HEK293 (cell line): ENCODE measurements around the gene CITED4.

Experiments used
- CTCF ChIA-PET: fragments of 350-600 bp; formaldehyde crosslinking; extraction: SDS; loops from one replicate; lab custom pipeline; 2021; ENCODE audit warnings: antibody characterized with exemption; lab: Yijun Ruan, JAX
- POLR2A ChIA-PET: fragments of 300-600 bp; formaldehyde crosslinking; extraction: SDS; loops from one replicate; lab custom pipeline; 2020; ENCODE audit warnings: antibody characterized with exemption, inconsistent platforms; lab: Yijun Ruan, JAX
- H3K27ac ChIP-seq: fragments of 200-500 bp; sonication (Bioruptor generic); 2 replicates; pipeline ENCODE4 v1.5.1; 2014; ENCODE audit warnings: low read depth, low read length, control low read depth, inconsistent platforms; ENCODE audit errors: extremely low read depth
- H3K36me3 ChIP-seq, 2 experiments: fragments of 200-500 bp in 1 of 2; sonication (Bioruptor generic) in 1 of 2; 1 replicate in 1 of 2; 2 replicates in 1 of 2; pipeline ENCODE4 v1.5.1; 2014 to 2017; ENCODE audit warnings: inconsistent platforms in 2 of 2, low read length in 2 of 2; ENCODE audit not compliant: control insufficient read depth in 2 of 2, insufficient read depth in 1 of 2
- H3K4me1 ChIP-seq: fragments of 200-500 bp; sonication (Bioruptor generic); 2 replicates; pipeline ENCODE4 v1.5.1; 2014; ENCODE audit warnings: mild to moderate bottlenecking, low read length, inconsistent platforms; ENCODE audit not compliant: control insufficient read depth, insufficient read depth
- H3K4me3 ChIP-seq: 2 replicates; pipeline ENCODE4 v1.5.1; 2011; ENCODE audit warnings: low read depth, mild to moderate bottlenecking, control low read depth, low read length, moderate library complexity
- H3K9me3 ChIP-seq: fragments of 200-500 bp; sonication (Bioruptor generic); 2 replicates; pipeline ENCODE4 v1.5.1; 2014; ENCODE audit warnings: low read depth, low read length, inconsistent platforms; ENCODE audit not compliant: control insufficient read depth, insufficient read depth
- KLF10 ChIP-seq: fragments of 450-650 bp; IDR thresholded peaks from 2 replicates; pipeline ENCODE4 v1.5.1; 2018; ENCODE audit warnings: missing biosample characterization, mild to moderate bottlenecking, missing genetic modification characterization
- KLF8 ChIP-seq: fragments of 450-650 bp; formaldehyde crosslinking; IDR thresholded peaks from 2 replicates; pipeline ENCODE4 v1.5.1; 2016; ENCODE audit warnings: missing biosample characterization, missing genetic modification characterization
- YY1 ChIP-seq: fragments of 450-650 bp; formaldehyde crosslinking; IDR thresholded peaks from 2 replicates; pipeline ENCODE4 v1.5.1; 2018; ENCODE audit warnings: missing biosample characterization, missing genetic modification characterization
- ZNF114 ChIP-seq: fragments of 450-650 bp; formaldehyde crosslinking; IDR thresholded peaks from 2 replicates; pipeline ENCODE4 v1.5.0; 2017; ENCODE audit warnings: missing biosample characterization, missing genetic modification characterization
- ZNF157 ChIP-seq: fragments of 450-650 bp; formaldehyde crosslinking; IDR thresholded peaks from 2 replicates; pipeline ENCODE4 v1.5.1; 2016; ENCODE audit warnings: missing biosample characterization, missing genetic modification characterization
- ZNF16 ChIP-seq: fragments of 450-650 bp; formaldehyde crosslinking; IDR thresholded peaks from 2 replicates; pipeline ENCODE4 v1.5.1; 2016; ENCODE audit warnings: low read depth, missing biosample characterization, missing genetic modification characterization
- ZNF175 ChIP-seq: fragments of 450-650 bp; formaldehyde crosslinking; IDR thresholded peaks from 2 replicates; pipeline ENCODE4 v1.5.1; 2016; ENCODE audit warnings: missing biosample characterization, missing genetic modification characterization
- ZNF19 ChIP-seq: fragments of 450-650 bp; formaldehyde crosslinking; IDR thresholded peaks from 2 replicates; pipeline ENCODE4; 2016; ENCODE audit warnings: missing biosample characterization, missing genetic modification characterization, low read depth
- ZNF239 ChIP-seq: fragments of 450-650 bp; formaldehyde crosslinking; IDR thresholded peaks from 2 replicates; pipeline ENCODE4 v1.5.1; 2016; ENCODE audit warnings: missing biosample characterization, missing genetic modification characterization
- ZNF37A ChIP-seq: fragments of 450-650 bp; IDR thresholded peaks from 2 replicates; pipeline ENCODE4 v1.5.1; 2018; ENCODE audit warnings: missing biosample characterization, missing genetic modification characterization
- ZNF561 ChIP-seq: fragments of 450-650 bp; IDR thresholded peaks from 2 replicates; pipeline ENCODE4 v1.5.1; 2018; ENCODE audit warnings: missing biosample characterization, missing genetic modification characterization, borderline replicate concordance
- ZNF571 ChIP-seq: fragments of 450-650 bp; formaldehyde crosslinking; IDR thresholded peaks from 2 replicates; pipeline ENCODE4 v1.5.0; 2017; ENCODE audit warnings: missing biosample characterization, missing genetic modification characterization
- ZNF654 ChIP-seq: fragments of 450-650 bp; formaldehyde crosslinking; IDR thresholded peaks from 2 replicates; pipeline ENCODE4 v1.5.1; 2016; ENCODE audit warnings: low read depth, missing biosample characterization, missing genetic modification characterization
- ZNF777 ChIP-seq: fragments of 450-650 bp; formaldehyde crosslinking; IDR thresholded peaks from 2 replicates; pipeline ENCODE4 v1.5.1; 2017; ENCODE audit warnings: missing biosample characterization, missing genetic modification characterization, borderline replicate concordance
- ZNF785 ChIP-seq: fragments of 450-650 bp; formaldehyde crosslinking; IDR thresholded peaks from 2 replicates; pipeline ENCODE4 v1.5.1; 2016; ENCODE audit warnings: missing biosample characterization, missing genetic modification characterization
- ZNF791 ChIP-seq: fragments of 450-650 bp; formaldehyde crosslinking; IDR thresholded peaks from 2 replicates; pipeline ENCODE4 v1.5.1; 2016; ENCODE audit warnings: missing biosample characterization, missing genetic modification characterization
- TF ChIP-seq, protein P1 (sequence below): fragments of 450-650 bp; formaldehyde crosslinking; IDR thresholded peaks from 2 replicates; pipeline ENCODE4 v1.5.1; 2017; ENCODE audit warnings: missing biosample characterization, missing genetic modification characterization
- TF ChIP-seq, protein P2 (sequence below): fragments of 450-650 bp; formaldehyde crosslinking; IDR thresholded peaks from 2 replicates; pipeline ENCODE4 v1.5.1; 2016; ENCODE audit warnings: missing biosample characterization, missing genetic modification characterization
- TF ChIP-seq, protein P3 (sequence below): fragments of 450-650 bp; formaldehyde crosslinking; IDR thresholded peaks from 2 replicates; pipeline ENCODE4 v1.5.1; 2017; ENCODE audit warnings: missing biosample characterization, missing genetic modification characterization
- TF ChIP-seq, protein P4 (sequence below): fragments of 450-650 bp; formaldehyde crosslinking; conservative IDR thresholded peaks from 2 replicates; pipeline ENCODE4 v1.5.1; 2016; ENCODE audit warnings: low read depth, missing biosample characterization, missing genetic modification characterization
- TF ChIP-seq, protein P5 (sequence below): fragments of 450-650 bp; formaldehyde crosslinking; conservative IDR thresholded peaks from 2 replicates; pipeline ENCODE4 v1.5.1; 2016; ENCODE audit warnings: low read depth, missing biosample characterization, missing genetic modification characterization

CITED4 gene

DNA sequence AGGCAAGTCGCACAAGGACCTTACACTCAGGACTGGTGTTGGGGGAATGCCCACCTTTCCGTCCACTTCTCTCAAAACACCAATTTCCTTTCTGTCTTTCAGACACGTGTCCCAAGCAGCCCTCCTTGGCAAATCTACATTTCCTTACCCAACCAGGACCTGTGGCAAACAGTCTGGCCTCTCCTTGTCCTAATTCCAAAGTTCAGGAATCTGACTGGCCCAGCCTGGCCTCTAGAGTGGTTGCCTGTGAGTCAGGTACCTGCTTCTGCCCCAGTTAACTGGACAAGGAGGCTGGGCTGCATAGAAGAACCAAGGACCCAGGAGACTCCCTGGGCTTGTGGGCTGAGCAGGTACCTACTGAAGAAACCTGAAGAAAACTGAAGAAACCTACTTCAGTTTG is 34.3 kb upstream of the CITED4 start (continued):
- TF ChIP-seq, protein P1, sequence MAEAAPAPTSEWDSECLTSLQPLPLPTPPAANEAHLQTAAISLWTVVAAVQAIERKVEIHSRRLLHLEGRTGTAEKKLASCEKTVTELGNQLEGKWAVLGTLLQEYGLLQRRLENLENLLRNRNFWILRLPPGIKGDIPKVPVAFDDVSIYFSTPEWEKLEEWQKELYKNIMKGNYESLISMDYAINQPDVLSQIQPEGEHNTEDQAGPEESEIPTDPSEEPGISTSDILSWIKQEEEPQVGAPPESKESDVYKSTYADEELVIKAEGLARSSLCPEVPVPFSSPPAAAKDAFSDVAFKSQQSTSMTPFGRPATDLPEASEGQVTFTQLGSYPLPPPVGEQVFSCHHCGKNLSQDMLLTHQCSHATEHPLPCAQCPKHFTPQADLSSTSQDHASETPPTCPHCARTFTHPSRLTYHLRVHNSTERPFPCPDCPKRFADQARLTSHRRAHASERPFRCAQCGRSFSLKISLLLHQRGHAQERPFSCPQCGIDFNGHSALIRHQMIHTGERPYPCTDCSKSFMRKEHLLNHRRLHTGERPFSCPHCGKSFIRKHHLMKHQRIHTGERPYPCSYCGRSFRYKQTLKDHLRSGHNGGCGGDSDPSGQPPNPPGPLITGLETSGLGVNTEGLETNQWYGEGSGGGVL = no peak
- TF ChIP-seq KLF8 = no peak
- no peak for TF ChIP-seq ZNF561 (tag by site-specific recombination)
- TF ChIP-seq ZNF239 (tag by site-specific recombination) = no peak
- TF ChIP-seq YY1 = no peak
- no peak for TF ChIP-seq ZNF114
- TF ChIP-seq, all 188 proteins: peak for 0

DNA sequence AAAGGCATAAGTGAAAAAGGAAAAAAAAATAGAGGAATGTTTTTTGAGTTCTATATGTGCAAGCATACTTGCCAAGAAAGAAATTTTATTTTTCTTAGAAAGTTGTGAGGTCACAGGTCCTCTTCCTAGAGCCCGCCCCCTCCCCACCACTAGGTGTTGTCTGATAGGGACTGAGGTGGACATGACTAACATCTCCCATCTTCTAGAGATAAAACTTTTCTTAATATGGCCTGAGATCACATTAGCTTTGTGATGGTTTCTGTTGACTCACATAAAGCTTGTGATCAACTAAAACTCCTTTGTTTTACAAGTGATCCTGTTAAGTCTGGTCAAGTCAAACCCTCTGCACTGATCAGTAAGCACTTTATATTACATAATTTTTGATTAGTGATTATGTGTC is 33.4 kb upstream of the CITED4 start:
- CTCF ChIA-PET = no interaction called here
- no peak overlapping the region for H3K4me3 ChIP-seq
- H3K27ac ChIP-seq = no peak overlapping the region
- TF ChIP-seq ZNF37A (tag by site-specific recombination) = no peak
- TF ChIP-seq ZNF785 = no peak
- TF ChIP-seq, protein P2, sequence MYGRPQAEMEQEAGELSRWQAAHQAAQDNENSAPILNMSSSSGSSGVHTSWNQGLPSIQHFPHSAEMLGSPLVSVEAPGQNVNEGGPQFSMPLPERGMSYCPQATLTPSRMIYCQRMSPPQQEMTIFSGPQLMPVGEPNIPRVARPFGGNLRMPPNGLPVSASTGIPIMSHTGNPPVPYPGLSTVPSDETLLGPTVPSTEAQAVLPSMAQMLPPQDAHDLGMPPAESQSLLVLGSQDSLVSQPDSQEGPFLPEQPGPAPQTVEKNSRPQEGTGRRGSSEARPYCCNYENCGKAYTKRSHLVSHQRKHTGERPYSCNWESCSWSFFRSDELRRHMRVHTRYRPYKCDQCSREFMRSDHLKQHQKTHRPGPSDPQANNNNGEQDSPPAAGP = no peak
- TF ChIP-seq, protein P3, sequence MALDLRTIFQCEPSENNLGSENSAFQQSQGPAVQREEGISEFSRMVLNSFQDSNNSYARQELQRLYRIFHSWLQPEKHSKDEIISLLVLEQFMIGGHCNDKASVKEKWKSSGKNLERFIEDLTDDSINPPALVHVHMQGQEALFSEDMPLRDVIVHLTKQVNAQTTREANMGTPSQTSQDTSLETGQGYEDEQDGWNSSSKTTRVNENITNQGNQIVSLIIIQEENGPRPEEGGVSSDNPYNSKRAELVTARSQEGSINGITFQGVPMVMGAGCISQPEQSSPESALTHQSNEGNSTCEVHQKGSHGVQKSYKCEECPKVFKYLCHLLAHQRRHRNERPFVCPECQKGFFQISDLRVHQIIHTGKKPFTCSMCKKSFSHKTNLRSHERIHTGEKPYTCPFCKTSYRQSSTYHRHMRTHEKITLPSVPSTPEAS (tag by site-specific recombination) = no peak
- no peak for TF ChIP-seq ZNF157 (tag by site-specific recombination)
- no peak for TF ChIP-seq ZNF791 (tag by site-specific recombination)
- TF ChIP-seq ZNF19 (tag by site-specific recombination) = no peak
- TF ChIP-seq ZNF777 = no peak
- TF ChIP-seq, protein P4, sequence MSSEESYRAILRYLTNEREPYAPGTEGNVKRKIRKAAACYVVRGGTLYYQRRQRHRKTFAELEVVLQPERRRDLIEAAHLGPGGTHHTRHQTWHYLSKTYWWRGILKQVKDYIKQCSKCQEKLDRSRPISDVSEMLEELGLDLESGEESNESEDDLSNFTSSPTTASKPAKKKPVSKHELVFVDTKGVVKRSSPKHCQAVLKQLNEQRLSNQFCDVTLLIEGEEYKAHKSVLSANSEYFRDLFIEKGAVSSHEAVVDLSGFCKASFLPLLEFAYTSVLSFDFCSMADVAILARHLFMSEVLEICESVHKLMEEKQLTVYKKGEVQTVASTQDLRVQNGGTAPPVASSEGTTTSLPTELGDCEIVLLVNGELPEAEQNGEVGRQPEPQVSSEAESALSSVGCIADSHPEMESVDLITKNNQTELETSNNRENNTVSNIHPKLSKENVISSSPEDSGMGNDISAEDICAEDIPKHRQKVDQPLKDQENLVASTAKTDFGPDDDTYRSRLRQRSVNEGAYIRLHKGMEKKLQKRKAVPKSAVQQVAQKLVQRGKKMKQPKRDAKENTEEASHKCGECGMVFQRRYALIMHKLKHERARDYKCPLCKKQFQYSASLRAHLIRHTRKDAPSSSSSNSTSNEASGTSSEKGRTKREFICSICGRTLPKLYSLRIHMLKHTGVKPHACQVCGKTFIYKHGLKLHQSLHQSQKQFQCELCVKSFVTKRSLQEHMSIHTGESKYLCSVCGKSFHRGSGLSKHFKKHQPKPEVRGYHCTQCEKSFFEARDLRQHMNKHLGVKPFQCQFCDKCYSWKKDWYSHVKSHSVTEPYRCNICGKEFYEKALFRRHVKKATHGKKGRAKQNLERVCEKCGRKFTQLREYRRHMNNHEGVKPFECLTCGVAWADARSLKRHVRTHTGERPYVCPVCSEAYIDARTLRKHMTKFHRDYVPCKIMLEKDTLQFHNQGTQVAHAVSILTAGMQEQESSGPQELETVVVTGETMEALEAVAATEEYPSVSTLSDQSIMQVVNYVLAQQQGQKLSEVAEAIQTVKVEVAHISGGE = no peak
- TF ChIP-seq ZNF571 (tag by site-specific recombination) = no peak
- no peak for TF ChIP-seq ZNF175 (tag by site-specific recombination)
- no peak for TF ChIP-seq KLF10 (tag by site-specific recombination)
- no peak for TF ChIP-seq ZNF16 (tag by site-specific recombination)
- TF ChIP-seq, protein P5, sequence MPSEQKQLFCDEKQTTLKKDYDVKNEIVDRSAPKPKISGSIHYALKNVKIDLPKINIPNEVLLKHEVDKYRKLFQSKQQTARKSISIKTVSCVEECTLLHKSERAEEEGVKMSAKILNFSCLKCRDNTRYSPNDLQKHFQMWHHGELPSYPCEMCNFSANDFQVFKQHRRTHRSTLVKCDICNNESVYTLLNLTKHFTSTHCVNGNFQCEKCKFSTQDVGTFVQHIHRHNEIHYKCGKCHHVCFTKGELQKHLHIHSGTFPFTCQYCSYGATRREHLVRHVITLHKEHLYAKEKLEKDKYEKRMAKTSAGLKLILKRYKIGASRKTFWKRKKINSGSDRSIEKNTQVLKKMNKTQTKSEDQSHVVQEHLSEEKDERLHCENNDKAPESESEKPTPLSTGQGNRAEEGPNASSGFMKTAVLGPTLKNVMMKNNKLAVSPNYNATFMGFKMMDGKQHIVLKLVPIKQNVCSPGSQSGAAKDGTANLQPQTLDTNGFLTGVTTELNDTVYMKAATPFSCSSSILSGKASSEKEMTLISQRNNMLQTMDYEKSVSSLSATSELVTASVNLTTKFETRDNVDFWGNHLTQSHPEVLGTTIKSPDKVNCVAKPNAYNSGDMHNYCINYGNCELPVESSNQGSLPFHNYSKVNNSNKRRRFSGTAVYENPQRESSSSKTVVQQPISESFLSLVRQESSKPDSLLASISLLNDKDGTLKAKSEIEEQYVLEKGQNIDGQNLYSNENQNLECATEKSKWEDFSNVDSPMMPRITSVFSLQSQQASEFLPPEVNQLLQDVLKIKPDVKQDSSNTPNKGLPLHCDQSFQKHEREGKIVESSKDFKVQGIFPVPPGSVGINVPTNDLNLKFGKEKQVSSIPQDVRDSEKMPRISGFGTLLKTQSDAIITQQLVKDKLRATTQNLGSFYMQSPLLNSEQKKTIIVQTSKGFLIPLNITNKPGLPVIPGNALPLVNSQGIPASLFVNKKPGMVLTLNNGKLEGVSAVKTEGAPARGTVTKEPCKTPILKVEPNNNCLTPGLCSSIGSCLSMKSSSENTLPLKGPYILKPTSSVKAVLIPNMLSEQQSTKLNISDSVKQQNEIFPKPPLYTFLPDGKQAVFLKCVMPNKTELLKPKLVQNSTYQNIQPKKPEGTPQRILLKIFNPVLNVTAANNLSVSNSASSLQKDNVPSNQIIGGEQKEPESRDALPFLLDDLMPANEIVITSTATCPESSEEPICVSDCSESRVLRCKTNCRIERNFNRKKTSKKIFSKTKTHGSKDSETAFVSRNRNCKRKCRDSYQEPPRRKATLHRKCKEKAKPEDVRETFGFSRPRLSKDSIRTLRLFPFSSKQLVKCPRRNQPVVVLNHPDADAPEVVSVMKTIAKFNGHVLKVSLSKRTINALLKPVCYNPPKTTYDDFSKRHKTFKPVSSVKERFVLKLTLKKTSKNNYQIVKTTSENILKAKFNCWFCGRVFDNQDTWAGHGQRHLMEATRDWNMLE (tag by site-specific recombination) = no peak
- no peak for TF ChIP-seq ZNF654 (tag by site-specific recombination)
- H3K9me3 ChIP-seq = no peaks in the 10 kb centered on the region
- no peaks in the 10 kb centered on the region for H3K36me3 ChIP-seq
- POLR2A ChIA-PET = no interaction called here
- H3K4me1 ChIP-seq = no peaks in the 10 kb centered on the region
